Stomach smooth muscle (tissue), 2 donors: ENCODE results near the gene VPS13D.

ENCODE experiments used
- H3K27ac ChIP-seq: one replicate; pipeline ENCODE4 v1.7.0; 2013; ENCODE audit warnings: mild to moderate bottlenecking, low read length, inconsistent platforms
- H3K27me3 ChIP-seq, 2 donors: one replicate each; pipeline ENCODE4 v1.7.0; 2013; ENCODE audit warnings: low read length in 2 of 2; ENCODE audit not compliant: insufficient read depth in 2 of 2, control insufficient read depth in 1 of 2
- H3K36me3 ChIP-seq, 2 donors: one replicate each; pipeline ENCODE4 v1.7.0; 2013; ENCODE audit warnings: low read length in 2 of 2; ENCODE audit not compliant: control insufficient read depth in 2 of 2, insufficient read depth in 2 of 2
- H3K4me1 ChIP-seq: one replicate; pipeline ENCODE4 v1.7.0; 2013; ENCODE audit warnings: low read length; ENCODE audit not compliant: control insufficient read depth, insufficient read depth
- H3K4me3 ChIP-seq, 2 donors: one replicate each; pipeline ENCODE4 v1.7.0; 2013; ENCODE audit warnings: low read length in 2 of 2
- H3K9ac ChIP-seq, 2 donors: one replicate each; pipeline ENCODE4 v1.7.0; 2013; ENCODE audit warnings: low read length in 2 of 2, mild to moderate bottlenecking in 1 of 2
- H3K9me3 ChIP-seq, 2 donors: one replicate each; pipeline ENCODE4 v1.7.0; 2013; ENCODE audit warnings: low read length in 2 of 2; ENCODE audit not compliant: control insufficient read depth in 2 of 2
- donor health status: healthy.
- donor health status: Pancreatic carcinoma.

Gene VPS13D

GRCh38 chr1:12428334-12428733 lies 198.5 kb downstream of the VPS13D start:
- H3K4me1 ChIP-seq: peaks cover 8% of the 10 kb centered on the region
- no peaks in the 10 kb centered on the region for H3K36me3 ChIP-seq
- H3K27ac ChIP-seq: no peak overlapping the region
- no peak overlapping the region for H3K4me3 ChIP-seq
- H3K9ac ChIP-seq: no peak overlapping the region
- H3K9me3 ChIP-seq: no peaks in the 10 kb centered on the region
- H3K27me3 ChIP-seq: no peaks in the 10 kb centered on the region

DNA sequence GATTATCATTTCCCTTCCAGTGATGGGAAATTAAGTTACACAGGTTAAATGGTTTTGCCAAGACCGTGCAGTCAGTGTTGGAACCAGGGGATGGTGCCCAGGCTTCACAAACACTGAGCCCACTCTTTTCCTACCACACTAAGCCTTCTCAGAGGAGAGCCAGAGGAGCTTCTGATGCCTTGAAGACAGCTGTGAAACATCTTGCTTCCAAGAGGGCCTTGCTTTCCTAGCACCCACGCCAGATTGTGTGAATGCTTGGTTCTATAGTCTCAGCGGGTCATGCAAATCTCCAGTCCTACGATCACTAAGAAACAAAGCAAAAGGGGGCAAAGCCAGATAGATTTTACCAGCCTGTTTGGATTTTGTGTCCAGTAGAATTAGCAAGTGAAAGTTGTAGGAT lies 200.7 kb downstream of the VPS13D start:
- no peaks in the 10 kb centered on the region for H3K27me3 ChIP-seq
- no peaks in the 10 kb centered on the region for H3K36me3 ChIP-seq
- H3K27ac ChIP-seq: no peak overlapping the region
- no peak overlapping the region for H3K9ac ChIP-seq
- no peaks in the 10 kb centered on the region for H3K9me3 ChIP-seq
- peaks cover 19% of the 10 kb centered on the region for H3K4me1 ChIP-seq
- H3K4me3 ChIP-seq: no peak overlapping the region

- no peaks in the 10 kb centered on the region for H3K9me3 ChIP-seq
- no peaks in the 10 kb centered on the region for H3K27me3 ChIP-seq
- no peak overlapping the region for H3K9ac ChIP-seq
- no peaks in the 10 kb centered on the region for H3K36me3 ChIP-seq
- peaks cover 22% of the 10 kb centered on the region for H3K4me1 ChIP-seq
- no peak overlapping the region for H3K4me3 ChIP-seq
- peak overlapping the region; percentile 70 for H3K27ac ChIP-seq
Observed at GRCh38 chr1:12432897-12433296, 203.1 kb downstream of the VPS13D start.

GRCh38 chr1:12433323-12434053 lies 203.7 kb downstream of the VPS13D start:
- H3K36me3 ChIP-seq: peaks cover 0 to under 1% of the 10 kb centered on the region in 2 donors
- peak overlapping the region in 1 of 2 donors; percentile 51 for H3K9ac ChIP-seq
- H3K27me3 ChIP-seq: no peaks in the 10 kb centered on the region
- peaks cover 23% of the 10 kb centered on the region for H3K4me1 ChIP-seq
- no peaks in the 10 kb centered on the region for H3K9me3 ChIP-seq
- H3K4me3 ChIP-seq: peak overlapping the region in 1 of 2 donors; percentile 40
- peak overlapping the region; percentile 70 for H3K27ac ChIP-seq

- H3K27me3 ChIP-seq: no peaks in the 10 kb centered on the region
- peaks cover 0 to 3% of the 10 kb centered on the region in 2 donors for H3K36me3 ChIP-seq
- peaks cover 28% of the 10 kb centered on the region for H3K4me1 ChIP-seq
- peak overlapping the region in 1 of 2 donors; percentile 29 for H3K4me3 ChIP-seq
- H3K9me3 ChIP-seq: no peaks in the 10 kb centered on the region
- peak overlapping the region; percentile 70 for H3K27ac ChIP-seq
- peak overlapping the region in 1 of 2 donors; percentile 55 for H3K9ac ChIP-seq
Observed at GRCh38 chr1:12434174-12434573, 204.3 kb downstream of the VPS13D start.

DNA sequence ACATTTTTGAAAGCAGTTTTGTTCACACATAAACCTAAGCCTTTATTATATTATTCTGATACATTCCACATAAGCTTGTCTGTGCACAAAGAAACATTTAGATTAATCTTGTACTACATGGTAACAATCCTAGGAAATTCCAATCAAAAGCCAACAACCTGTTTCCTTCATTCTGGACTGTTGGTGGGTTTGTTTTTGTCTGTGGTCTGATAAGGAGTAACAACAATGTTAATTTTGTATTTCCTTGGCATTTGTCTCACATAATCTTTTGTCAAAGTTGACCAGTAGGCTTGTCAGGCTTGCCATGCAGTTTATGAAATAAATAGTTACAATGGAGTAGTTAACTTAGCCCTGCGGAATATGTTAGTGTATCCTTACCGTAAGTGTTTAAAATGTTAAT lies 204.9 kb downstream of the VPS13D start:
- H3K36me3 ChIP-seq: peaks cover 0 to 3% of the 10 kb centered on the region in 2 donors
- no peak overlapping the region for H3K9ac ChIP-seq
- H3K9me3 ChIP-seq: no peaks in the 10 kb centered on the region
- no peaks in the 10 kb centered on the region for H3K27me3 ChIP-seq
- H3K27ac ChIP-seq: no peak overlapping the region
- H3K4me1 ChIP-seq: peaks cover 28% of the 10 kb centered on the region
- no peak overlapping the region for H3K4me3 ChIP-seq

GRCh38 chr1:12435639-12436344 lies 206.0 kb downstream of the VPS13D start:
- Histone ChIP-seq H3K4me1 (peaks cover 28% of the 10 kb centered on the region), H3K27me3 (no peaks in the 10 kb centered on the region), H3K4me3 (no peak overlapping the region), H3K27ac (peak overlapping the region; percentile 0), H3K9ac (no peak overlapping the region), H3K9me3 (no peaks in the 10 kb centered on the region), H3K36me3 (peaks cover 2 to 3% of the 10 kb centered on the region in 2 donors)

GRCh38 chr1:12436345-12436658 lies 206.5 kb downstream of the VPS13D start:
- no peaks in the 10 kb centered on the region for H3K27me3 ChIP-seq
- peaks cover 4 to 5% of the 10 kb centered on the region in 2 donors for H3K36me3 ChIP-seq
- H3K4me1 ChIP-seq: peaks cover 28% of the 10 kb centered on the region
- no peaks in the 10 kb centered on the region for H3K9me3 ChIP-seq
- no peak overlapping the region for H3K9ac ChIP-seq
- H3K4me3 ChIP-seq: no peak overlapping the region
- H3K27ac ChIP-seq: no peak overlapping the region

DNA sequence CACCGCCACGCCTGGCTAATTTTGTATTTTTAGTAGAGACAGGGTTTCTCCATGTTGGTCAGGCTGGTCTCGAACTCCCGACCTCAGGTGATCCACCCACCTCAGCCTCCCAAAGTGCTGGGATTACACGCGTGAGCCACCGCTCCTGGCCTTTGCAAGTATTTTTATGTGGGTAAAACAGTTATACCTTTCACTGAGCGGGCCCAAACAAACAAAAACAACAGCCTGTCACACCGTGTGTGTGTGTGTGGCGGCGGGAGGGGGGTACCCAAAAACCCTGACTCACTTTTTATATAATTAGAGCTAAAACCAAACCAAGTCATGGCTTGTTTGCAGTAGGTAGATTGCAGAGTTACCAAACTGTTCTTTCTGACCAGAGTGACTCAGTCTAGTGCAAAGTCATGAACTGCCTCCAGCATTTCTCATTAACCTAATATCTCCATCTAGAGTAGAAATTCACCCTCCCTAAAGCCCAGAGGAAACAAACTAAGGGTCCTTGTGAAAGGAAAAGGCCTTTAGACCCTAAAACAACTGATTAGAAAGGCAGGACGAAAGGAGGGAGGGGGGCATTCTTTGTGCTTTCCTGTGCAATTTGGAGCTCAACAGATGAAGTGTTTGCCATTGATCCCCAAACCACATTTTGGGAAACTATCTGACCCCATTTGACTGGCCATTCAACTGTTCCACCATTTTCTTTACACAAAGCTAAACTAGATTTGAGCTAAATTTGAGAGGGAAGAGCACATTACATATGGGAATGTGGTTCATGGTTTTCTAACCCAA lies 207.2 kb downstream of the VPS13D start:
- Histone ChIP-seq H3K9ac (no peak overlapping the region), H3K36me3 (peaks cover 4 to 6% of the 10 kb centered on the region in 2 donors), H3K27ac (no peak overlapping the region), H3K9me3 (no peaks in the 10 kb centered on the region), H3K4me1 (peaks cover 28% of the 10 kb centered on the region), H3K4me3 (no peak overlapping the region), H3K27me3 (no peaks in the 10 kb centered on the region)

- Histone ChIP-seq H3K4me1 (peaks cover 27% of the 10 kb centered on the region), H3K4me3 (no peak overlapping the region), H3K9me3 (no peaks in the 10 kb centered on the region), H3K9ac (no peak overlapping the region), H3K36me3 (peaks cover 4 to 6% of the 10 kb centered on the region in 2 donors), H3K27ac (no peak overlapping the region), H3K27me3 (no peaks in the 10 kb centered on the region)
Observed at GRCh38 chr1:12437629-12438028, 207.8 kb downstream of the VPS13D start.
